Measurements from ENCODE around the gene REG1A. TPM values are rescaled to one million over a fixed set of nuclear protein-coding genes. Genes with fewer than 3 reads are reported as not detected.

The REG1A gene
- total RNA-seq, 1 donor = not detected

DNA sequence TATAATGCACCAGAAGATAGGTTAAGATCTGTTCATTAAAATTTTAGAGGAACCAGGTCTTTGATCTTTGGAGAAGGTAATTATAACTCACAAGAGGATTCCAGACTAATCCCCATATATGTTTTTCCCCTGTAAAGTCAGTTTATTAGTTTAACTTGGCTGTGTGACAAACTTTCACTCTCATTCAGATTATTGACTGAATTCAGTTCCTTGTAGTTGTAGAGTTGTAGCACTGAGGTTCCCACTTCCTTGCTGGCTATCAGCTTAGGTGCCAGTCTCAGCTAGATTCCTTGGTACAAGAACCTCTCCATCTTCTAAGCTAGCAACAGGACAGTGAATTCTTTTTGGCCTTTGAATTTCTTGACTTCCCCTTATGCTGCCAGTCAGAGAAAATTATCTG is 19.1 kb downstream of the REG1A start:
- no peak overlapping the region for H3K4me3 ChIP-seq (ENCODE audit: low read depth, low read length)
- TF ChIP-seq, protein P1, sequence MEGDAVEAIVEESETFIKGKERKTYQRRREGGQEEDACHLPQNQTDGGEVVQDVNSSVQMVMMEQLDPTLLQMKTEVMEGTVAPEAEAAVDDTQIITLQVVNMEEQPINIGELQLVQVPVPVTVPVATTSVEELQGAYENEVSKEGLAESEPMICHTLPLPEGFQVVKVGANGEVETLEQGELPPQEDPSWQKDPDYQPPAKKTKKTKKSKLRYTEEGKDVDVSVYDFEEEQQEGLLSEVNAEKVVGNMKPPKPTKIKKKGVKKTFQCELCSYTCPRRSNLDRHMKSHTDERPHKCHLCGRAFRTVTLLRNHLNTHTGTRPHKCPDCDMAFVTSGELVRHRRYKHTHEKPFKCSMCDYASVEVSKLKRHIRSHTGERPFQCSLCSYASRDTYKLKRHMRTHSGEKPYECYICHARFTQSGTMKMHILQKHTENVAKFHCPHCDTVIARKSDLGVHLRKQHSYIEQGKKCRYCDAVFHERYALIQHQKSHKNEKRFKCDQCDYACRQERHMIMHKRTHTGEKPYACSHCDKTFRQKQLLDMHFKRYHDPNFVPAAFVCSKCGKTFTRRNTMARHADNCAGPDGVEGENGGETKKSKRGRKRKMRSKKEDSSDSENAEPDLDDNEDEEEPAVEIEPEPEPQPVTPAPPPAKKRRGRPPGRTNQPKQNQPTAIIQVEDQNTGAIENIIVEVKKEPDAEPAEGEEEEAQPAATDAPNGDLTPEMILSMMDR (IDR thresholded peaks at IDR 0.05; ENCODE audit: insufficient read depth, low read depth, low read length) = no peak
- DNase-seq (ENCODE audit: low read depth) = no peak

DNA sequence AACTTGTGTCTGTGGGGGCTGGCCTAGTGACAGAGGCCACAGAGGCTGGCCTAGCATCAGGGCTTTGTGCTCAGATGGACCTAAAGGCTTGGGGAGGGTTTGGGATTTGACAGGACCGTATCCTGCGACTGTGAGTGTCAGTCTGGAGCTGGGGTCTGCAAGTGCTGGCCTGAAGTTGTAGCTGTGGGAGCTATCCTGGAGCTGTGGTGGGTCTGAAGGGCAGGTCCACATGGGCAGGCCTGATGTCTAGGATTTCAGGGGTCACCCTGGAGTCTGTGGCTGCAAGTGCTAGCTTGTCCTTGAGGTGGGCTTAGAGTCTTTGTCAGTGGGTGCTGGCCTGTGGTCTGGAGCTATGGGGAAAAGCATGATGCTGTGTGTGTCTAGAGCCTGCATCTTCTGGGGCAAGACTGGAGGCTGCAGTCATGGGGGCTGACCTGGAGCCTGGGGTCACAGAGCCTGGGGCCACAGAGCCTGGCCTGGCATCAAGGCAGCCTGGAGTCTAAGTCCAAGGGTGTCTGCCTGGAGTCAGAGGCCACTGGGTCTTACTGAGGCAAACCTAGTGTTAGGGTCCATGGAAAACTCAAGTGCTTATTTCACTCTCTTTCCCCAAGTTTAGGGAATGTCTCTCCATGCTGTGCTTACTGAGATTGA is 35.7 kb downstream of the REG1A start:
- TF ChIP-seq, protein P1 (IDR thresholded peaks at IDR 0.05; ENCODE audit: insufficient read depth, low read depth, low read length) = no peak
- DNase-seq (ENCODE audit: low read depth) = no peak
- no peak overlapping the region for H3K4me3 ChIP-seq (ENCODE audit: low read depth, low read length)

DNA sequence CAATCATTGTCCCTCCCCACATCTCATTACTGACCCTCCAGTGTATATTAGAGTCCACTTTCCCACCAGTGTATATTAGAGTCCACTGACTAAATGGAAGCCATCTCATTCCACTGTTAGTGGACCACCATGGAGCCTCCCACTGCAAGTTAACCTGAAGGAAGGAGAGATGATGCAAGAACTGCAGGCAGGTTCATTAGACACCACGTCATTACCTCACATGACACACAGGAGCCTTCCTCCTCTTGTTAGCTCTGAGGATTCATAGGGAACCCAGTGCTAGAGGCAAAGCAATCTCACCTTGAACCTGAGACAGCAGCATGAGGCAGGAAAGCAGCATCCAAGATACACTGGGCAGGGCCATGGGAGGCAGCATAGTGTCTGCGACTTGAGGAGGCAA is 38.7 kb downstream of the REG1A start:
- no peak overlapping the region for H3K4me3 ChIP-seq (ENCODE audit: low read depth, low read length)
- no peak for DNase-seq (ENCODE audit: low read depth)
- TF ChIP-seq, protein P1 (IDR thresholded peaks at IDR 0.05; ENCODE audit: insufficient read depth, low read depth, low read length) = no peak

DNA sequence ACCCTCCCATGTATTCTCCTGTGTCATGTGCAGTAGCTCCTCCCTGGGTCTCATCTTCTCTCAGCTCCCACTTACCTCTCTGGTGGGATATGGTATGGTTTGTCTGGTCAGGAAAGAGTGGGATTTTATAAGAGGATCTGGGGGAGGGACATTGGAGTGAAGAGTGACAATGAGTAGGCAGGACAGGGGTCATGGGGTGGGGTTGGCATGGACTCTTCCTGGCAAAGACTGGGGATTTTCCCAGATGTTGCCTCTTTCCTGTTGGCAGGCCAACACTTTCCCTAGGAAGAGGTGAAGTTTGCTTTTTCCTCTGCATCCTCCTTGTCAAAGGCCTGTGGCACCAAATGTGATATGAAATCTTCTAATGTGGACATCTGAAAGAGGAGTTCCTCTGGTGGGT is 39.4 kb downstream of the REG1A start, which contains the start of gene REG3A:
Gene REG3A (minus strand): TSS at position 101 of the 400 bp plus-strand sequence. CDS start 348 bp downstream, outside the sequence.
- TF ChIP-seq, protein P1 (IDR thresholded peaks at IDR 0.05; ENCODE audit: insufficient read depth, low read depth, low read length) = no peak
- DNase-seq (ENCODE audit: low read depth) = no peak
- no peak within 1 kb of the TSS for H3K4me3 ChIP-seq (ENCODE audit: low read depth, low read length)

DNA sequence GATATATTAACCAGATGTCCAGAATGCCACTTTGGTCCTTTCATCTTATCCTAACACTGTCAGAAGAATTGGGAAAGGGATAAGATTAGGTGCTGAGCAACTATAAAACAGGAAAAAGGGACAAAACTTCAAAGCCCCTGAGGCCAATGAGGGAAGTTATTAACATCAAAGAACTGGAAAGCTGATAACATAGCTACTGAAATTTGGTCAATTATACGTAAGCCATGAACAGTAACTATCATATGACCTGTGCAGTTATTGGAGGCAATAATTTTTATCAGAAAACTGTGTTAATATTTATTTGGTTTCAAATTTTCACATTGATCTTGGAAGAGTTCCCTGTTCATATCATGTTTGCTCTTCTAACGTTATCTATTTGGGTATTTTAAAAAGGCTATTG is 41.8 kb downstream of the REG1A start:
- TF ChIP-seq, protein P1 (IDR thresholded peaks at IDR 0.05; ENCODE audit: insufficient read depth, low read depth, low read length) = no peak
- no peak overlapping the region for H3K4me3 ChIP-seq (ENCODE audit: low read depth, low read length)
- no peak for DNase-seq (ENCODE audit: low read depth)

DNA sequence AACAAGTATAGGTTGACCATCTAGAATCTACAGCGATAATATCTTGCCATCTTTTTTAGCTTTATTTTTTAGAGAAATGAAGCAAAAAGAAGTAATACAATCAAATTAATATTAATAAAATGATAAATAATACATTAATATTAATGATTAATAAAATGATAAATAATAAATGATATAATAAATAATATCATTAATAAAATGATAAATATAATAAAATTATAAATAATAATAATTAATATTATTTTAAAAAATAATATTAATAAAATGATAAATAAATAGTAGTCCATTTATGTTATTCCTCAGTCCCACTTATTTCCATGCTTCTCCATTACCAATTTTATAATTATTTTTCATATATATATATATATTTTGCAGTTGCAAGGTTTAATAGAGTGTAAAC is 42.5 kb downstream of the REG1A start:
- TF ChIP-seq, protein P1 (IDR thresholded peaks at IDR 0.05; ENCODE audit: insufficient read depth, low read depth, low read length) = no peak
- DNase-seq (ENCODE audit: low read depth) = no peak
- H3K4me3 ChIP-seq (ENCODE audit: low read depth, low read length) = no peak overlapping the region
